Loucy (cell line): Measurements from ENCODE around the gene SPOCK1.

Source experiments
- H2AFZ ChIP-seq: fragments of 200-600 bp; sonication (generic); 2 replicates; pipeline ENCODE4 v1.6.0; 2016; ENCODE audit warnings: antibody characterized with exemption, mild to moderate bottlenecking, low read length, moderate library complexity
- H3F3A ChIP-seq: fragments of 200-600 bp; 2 replicates; pipeline ENCODE4 v1.6.0; 2016; ENCODE audit warnings: antibody characterized with exemption, low read depth, mild to moderate bottlenecking
- H3K27me3 ChIP-seq: fragments of 200-600 bp; sonication (generic); 2 replicates; pipeline ENCODE4 v1.6.1; 2014; ENCODE audit warnings: low read length, mild to moderate bottlenecking; ENCODE audit not compliant: insufficient read depth, poor library complexity, severe bottlenecking
- H3K36me3 ChIP-seq: fragments of 200-600 bp; sonication (generic); 2 replicates; pipeline ENCODE4 v1.6.1; 2016; ENCODE audit warnings: low read length; ENCODE audit not compliant: insufficient read depth
- H3K4me1 ChIP-seq: fragments of 200-600 bp; sonication (generic); 2 replicates; pipeline ENCODE4 v1.5.1; 2014; ENCODE audit warnings: low read length, mild to moderate bottlenecking; ENCODE audit not compliant: insufficient read depth, poor library complexity, severe bottlenecking
- H3K4me2 ChIP-seq: fragments of 200-600 bp; sonication (generic); 2 replicates; pipeline ENCODE4 v1.6.0; 2014; ENCODE audit warnings: antibody characterized with exemption, low read length, low read depth, mild to moderate bottlenecking; ENCODE audit not compliant: poor library complexity, severe bottlenecking
- H3K4me3 ChIP-seq: fragments of 200-600 bp; sonication (generic); 2 replicates; pipeline ENCODE4 v1.5.1; 2014; ENCODE audit warnings: low read length, mild to moderate bottlenecking, mixed read lengths; ENCODE audit not compliant: poor library complexity, severe bottlenecking
- H3K79me2 ChIP-seq: fragments of 200-600 bp; sonication (generic); 2 replicates; pipeline ENCODE4 v1.6.1; 2014; ENCODE audit warnings: low read length; ENCODE audit not compliant: insufficient read depth
- H3K9ac ChIP-seq: fragments of 200-600 bp; sonication (generic); 2 replicates; pipeline ENCODE4 v1.6.0; 2014; ENCODE audit warnings: mild to moderate bottlenecking, low read depth, low read length, moderate library complexity; ENCODE audit not compliant: poor library complexity, severe bottlenecking
- H3K9me2 ChIP-seq: fragments of 200-600 bp; sonication (generic); replicated peaks from 2 replicates; pipeline ENCODE4 v1.6.1; 2016; ENCODE audit warnings: low read depth, low read length, mixed read lengths
- H3K9me3 ChIP-seq: fragments of 200-600 bp; sonication (generic); 2 replicates; pipeline ENCODE4 v1.6.1; 2014; ENCODE audit warnings: mild to moderate bottlenecking, antibody characterized with exemption, low read length, low read depth; ENCODE audit not compliant: insufficient read depth
- H4K20me1 ChIP-seq: fragments of 200-600 bp; sonication (generic); 2 replicates; pipeline ENCODE4 v1.6.0; 2014; ENCODE audit warnings: antibody characterized with exemption, low read length, mild to moderate bottlenecking; ENCODE audit not compliant: insufficient read depth, poor library complexity, severe bottlenecking
- EZH2phosphoT487 ChIP-seq: fragments of 200-600 bp; IDR thresholded peaks from 2 replicates; pipeline ENCODE4 v1.6.1; 2018; ENCODE audit warnings: antibody characterized with exemption, mild to moderate bottlenecking, moderate library complexity, borderline replicate concordance
- TF ChIP-seq, protein P1 (sequence below): fragments of 200-600 bp; sonication (generic); conservative IDR thresholded peaks from 2 replicates; pipeline ENCODE4 v1.5.1; 2014; ENCODE audit warnings: mild to moderate bottlenecking, antibody characterized with exemption, low read length

SPOCK1 gene

DNA sequence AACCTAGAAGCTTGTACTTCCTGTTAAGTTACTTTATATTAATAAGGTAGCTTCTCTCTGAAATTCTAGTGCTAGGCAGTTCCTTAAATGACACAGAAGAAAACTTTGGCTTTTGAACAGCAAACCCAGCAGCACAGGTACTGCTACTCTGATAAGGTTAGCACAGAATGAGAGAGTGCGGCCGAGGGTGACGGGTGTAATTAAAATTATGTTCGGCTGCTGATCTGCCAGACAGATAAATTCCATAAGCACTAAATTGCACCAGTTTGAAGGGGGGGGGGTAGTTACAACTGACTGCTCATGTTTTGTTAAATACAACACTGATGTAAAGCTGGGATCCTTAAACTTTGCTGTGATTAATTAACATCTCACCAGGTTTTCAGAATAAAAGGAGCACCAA is 475.1 kb downstream of the SPOCK1 start:
- peak overlapping the region; percentile 62 for H3K4me2 ChIP-seq
- no peaks in the 10 kb centered on the region for H3K79me2 ChIP-seq
- no peaks in the 10 kb centered on the region for H4K20me1 ChIP-seq
- H2AFZ ChIP-seq, result peak overlapping the region; percentile 11; the same call in 1 of the 2 replicates
- peaks cover 6% of the 10 kb centered on the region; the same call in 1 of the 2 replicates for H3F3A ChIP-seq
- H3K4me1 ChIP-seq, result peaks cover 69% of the 10 kb centered on the region
- no peaks in the 10 kb centered on the region for H3K36me3 ChIP-seq
- no peaks in the 10 kb centered on the region for H3K27me3 ChIP-seq
- H3K9me3 ChIP-seq, result no peaks in the 10 kb centered on the region
- H3K4me3 ChIP-seq, result peak overlapping the region; percentile 54
- H3K9me2 ChIP-seq, result no peaks in the 10 kb centered on the region
- peak overlapping the region; percentile 41 for H3K9ac ChIP-seq
- TF ChIP-seq, protein P1, sequence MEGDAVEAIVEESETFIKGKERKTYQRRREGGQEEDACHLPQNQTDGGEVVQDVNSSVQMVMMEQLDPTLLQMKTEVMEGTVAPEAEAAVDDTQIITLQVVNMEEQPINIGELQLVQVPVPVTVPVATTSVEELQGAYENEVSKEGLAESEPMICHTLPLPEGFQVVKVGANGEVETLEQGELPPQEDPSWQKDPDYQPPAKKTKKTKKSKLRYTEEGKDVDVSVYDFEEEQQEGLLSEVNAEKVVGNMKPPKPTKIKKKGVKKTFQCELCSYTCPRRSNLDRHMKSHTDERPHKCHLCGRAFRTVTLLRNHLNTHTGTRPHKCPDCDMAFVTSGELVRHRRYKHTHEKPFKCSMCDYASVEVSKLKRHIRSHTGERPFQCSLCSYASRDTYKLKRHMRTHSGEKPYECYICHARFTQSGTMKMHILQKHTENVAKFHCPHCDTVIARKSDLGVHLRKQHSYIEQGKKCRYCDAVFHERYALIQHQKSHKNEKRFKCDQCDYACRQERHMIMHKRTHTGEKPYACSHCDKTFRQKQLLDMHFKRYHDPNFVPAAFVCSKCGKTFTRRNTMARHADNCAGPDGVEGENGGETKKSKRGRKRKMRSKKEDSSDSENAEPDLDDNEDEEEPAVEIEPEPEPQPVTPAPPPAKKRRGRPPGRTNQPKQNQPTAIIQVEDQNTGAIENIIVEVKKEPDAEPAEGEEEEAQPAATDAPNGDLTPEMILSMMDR, result no peak
- TF ChIP-seq EZH2phosphoT487, result no peak

DNA sequence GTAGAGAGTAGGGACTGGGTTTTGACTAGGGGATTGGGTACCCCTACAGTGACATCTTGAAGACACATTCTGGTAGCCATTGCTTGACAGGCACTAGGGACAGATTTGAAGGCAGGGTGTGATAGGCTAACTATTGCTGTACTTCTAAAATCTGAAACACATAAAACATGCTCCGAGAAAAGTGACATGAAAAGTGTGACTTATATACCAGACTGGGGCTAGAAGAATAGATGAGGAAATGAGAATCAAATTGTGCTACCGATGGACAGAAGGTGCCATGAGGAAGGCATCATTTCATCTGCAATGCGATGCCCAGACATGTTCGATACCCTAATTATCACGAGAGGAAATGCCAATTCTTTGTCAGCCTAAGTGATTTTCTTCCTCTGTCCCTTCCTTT is 475.8 kb downstream of the SPOCK1 start:
- no peaks in the 10 kb centered on the region for H3K9me2 ChIP-seq
- TF ChIP-seq EZH2phosphoT487, result no peak
- TF ChIP-seq, protein P1, result no peak
- no peaks in the 10 kb centered on the region for H3K9me3 ChIP-seq

DNA sequence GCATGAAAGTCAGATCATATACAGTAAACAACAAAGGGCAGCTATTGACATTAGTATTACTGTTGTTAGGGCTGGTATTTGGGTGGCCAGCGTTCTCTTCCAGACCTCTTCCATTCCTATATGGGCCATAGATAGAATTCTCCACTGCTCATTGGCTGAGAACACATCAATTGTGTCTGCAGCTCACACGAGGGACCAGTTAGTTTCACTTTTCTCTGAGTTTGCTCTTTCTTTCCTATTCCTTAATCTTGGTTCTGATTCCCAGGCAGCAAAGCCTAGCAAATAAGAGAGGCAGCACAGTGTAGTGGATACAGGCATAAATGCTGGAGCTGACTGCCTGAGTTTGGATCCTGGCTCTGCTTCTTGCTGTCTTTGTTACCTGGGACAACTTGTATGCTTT is 476.4 kb downstream of the SPOCK1 start:
- H3K4me2 ChIP-seq, result peak overlapping the region; percentile 62
- peak overlapping the region; percentile 68 for H2AFZ ChIP-seq
- H3K9me2 ChIP-seq, result no peaks in the 10 kb centered on the region
- peaks cover 6% of the 10 kb centered on the region; the same call in 1 of the 2 replicates for H3F3A ChIP-seq
- H3K9ac ChIP-seq, result no peak overlapping the region
- no peaks in the 10 kb centered on the region for H3K36me3 ChIP-seq
- H3K27me3 ChIP-seq, result no peaks in the 10 kb centered on the region
- TF ChIP-seq, protein P1, result no peak
- TF ChIP-seq EZH2phosphoT487, result no peak
- no peaks in the 10 kb centered on the region for H3K9me3 ChIP-seq
- H3K4me3 ChIP-seq, result peak overlapping the region; percentile 54
- H4K20me1 ChIP-seq, result no peaks in the 10 kb centered on the region
- H3K79me2 ChIP-seq, result no peaks in the 10 kb centered on the region
- peaks cover 56% of the 10 kb centered on the region for H3K4me1 ChIP-seq

More for the DNA sequence above, 475.8 kb downstream of the SPOCK1 start:
- Histone ChIP-seq H3K9ac (peak overlapping the region; percentile 41), H3K4me3 (peak overlapping the region; percentile 54), H3K79me2 (no peaks in the 10 kb centered on the region), H3K36me3 (no peaks in the 10 kb centered on the region), H3F3A (peaks cover 6% of the 10 kb centered on the region; the same call in 1 of the 2 replicates), H4K20me1 (no peaks in the 10 kb centered on the region), H3K4me1 (peaks cover 62% of the 10 kb centered on the region), H3K27me3 (no peaks in the 10 kb centered on the region), H2AFZ (peak overlapping the region; percentile 68), H3K4me2 (peak overlapping the region; percentile 62)
